ENCODE measurements around the gene SLC38A6.

DNA sequence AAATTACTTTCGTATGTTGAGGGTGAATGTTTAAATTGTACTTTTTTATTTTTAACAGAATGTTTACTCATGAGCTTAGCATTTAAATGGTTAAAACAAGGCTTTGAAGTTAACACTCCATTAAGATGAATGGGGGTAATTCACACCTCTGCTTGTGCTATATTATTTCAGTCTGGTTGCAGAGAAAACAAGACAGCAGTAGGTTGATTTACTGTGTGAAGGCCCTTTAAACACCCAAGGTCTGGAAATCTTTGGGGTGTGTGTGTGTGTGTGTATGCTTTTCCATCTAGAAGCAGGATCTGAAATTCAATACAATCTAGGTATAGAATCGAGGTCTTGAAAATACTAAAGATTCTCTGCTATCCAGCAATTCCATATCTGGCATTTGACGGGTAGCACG lies 83.8 kb downstream of the SLC38A6 start:
- no peak for TF ChIP-seq CTCF (IDR thresholded peaks at IDR 0.05)
- no peak for TF ChIP-seq POLR2A (IDR thresholded peaks at IDR 0.05)

Measured in body of pancreas (tissue), 4 donors.